GM19467 (cell line): ENCODE results near the gene CPED1.

Source experiments
- ATAC-seq: cut with Tn5 transposase; IDR thresholded peaks from one replicate; pipeline ENCODE4 v1.9.1; 2021; ENCODE audit warnings: mild to moderate bottlenecking, moderate library complexity; ENCODE audit not compliant: unreplicated experiment

Gene CPED1

DNA sequence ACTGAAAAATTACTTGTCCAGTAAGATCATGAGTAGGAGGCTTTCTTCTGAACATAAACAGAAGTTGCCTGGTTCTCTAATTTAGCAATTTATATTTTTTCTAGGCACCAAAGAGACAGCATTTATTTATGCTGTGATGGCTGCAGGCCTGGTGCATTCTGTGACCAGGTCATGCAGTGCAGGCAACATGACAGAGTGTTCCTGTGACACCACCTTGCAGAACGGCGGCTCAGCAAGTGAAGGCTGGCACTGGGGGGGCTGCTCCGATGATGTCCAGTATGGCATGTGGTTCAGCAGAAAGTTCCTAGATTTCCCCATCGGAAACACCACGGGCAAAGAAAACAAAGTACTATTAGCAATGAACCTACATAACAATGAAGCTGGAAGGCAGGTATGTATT, 343.1 kb downstream of the CPED1 start:
- no peak for ATAC-seq

DNA sequence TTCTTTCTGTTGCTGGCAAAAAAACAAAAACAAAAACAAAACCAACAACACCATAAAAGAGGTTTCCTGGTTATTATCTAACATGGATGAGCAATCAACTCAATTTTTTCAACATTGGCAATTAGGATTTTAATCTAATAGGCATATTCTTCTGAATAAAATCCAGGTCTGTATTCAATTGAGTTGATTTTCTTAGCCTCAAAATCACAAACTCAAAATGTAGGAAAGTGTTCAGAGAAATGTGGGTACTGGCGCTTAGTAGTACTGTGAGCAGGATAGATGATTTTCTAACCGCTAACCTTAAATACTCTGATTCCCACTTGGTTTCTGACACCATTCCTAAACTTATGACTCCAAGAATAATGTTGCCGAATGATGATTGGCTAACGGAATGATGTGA, 345.9 kb downstream of the CPED1 start:
- ATAC-seq, result no peak

GRCh38 chr7:121334875-121335648, 346.6 kb downstream of the CPED1 start:
- no peak for ATAC-seq

GRCh38 chr7:121336579-121336978, 348.1 kb downstream of the CPED1 start:
- ATAC-seq, result no peak

GRCh38 chr7:121337398-121337797, 348.9 kb downstream of the CPED1 start:
- no peak for ATAC-seq

DNA sequence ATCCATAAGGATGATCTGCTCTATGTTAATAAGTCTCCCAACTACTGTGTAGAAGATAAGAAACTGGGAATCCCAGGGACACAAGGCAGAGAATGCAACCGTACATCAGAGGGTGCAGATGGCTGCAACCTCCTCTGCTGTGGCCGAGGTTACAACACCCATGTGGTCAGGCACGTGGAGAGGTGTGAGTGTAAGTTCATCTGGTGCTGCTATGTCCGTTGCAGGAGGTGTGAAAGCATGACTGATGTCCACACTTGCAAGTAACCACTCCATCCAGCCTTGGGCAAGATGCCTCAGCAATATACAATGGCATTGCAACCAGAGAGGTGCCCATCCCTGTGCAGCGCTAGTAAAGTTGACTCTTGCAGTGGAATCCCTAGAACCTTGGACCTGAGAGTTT, 350.6 kb downstream of the CPED1 start:
- ATAC-seq, result no peak

- no peak for ATAC-seq
These were observed 353.4 kb downstream of the CPED1 start for GRCh38 chr7:121341933-121342332.

DNA sequence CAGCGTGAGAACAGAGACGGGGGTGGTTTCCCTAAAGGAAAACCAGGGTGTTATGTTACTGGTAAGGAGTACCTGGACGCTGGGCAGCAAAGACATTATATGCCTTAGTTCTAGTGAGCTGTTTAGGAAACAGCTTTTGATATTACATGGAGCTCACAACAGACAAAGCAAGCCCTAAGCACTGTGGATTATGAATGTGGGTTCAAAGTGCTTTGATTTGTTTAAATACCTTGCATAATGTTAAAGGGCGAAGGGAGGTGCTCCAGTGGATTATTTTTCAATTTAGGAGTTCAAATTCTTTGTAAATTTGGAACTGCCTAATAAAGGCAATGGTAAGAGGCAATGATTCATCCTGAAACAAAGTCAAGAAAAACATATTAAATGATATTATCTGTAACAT, 354.1 kb downstream of the CPED1 start:
- no peak for ATAC-seq

DNA sequence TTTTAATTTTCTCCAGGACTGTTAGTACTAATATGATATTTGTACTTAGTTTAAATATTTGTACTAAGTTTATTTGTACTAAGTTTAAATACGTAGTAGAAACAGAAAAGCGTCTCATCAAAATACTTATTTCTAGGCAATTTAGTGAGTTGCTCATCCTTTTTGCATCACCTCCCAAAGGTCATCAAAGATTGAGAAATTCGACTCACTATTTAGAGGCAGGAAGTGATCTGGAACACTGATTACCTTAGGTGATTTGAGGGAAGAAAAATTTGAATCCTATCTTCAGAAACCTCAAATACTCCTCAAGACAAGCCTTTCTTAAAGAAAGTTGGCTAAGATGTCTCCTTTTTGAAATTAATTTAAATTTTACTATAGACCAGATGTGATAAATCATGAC, 354.8 kb downstream of the CPED1 start:
- no peak for ATAC-seq

GRCh38 chr7:121344093-121344492, 355.6 kb downstream of the CPED1 start:
- ATAC-seq, result no peak

DNA sequence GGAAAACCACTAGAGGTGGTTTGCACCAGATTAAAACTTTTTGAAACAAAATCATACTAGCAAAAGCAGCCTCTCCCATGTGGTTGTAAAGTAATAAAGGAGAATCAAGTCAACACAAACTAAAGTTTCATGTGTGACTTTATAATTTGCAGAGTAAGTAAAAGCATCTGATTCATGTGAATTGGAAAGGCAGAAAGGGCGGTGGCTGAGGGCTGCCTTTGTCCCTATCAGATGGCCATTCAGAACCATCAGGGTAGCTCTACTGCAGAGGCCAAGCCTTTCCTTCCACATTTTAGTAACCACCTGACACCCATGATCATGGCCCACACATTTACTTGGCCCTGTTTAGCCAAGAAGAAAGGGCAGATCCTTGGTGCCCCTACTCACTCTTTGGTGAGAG, 356.0 kb downstream of the CPED1 start:
- no peak for ATAC-seq
